AG04449 (cell line): ENCODE results near the gene BRD4.
A peak's percentile ranks its signal among the peaks of the same experiment; 100 is the strongest.

Experiments used
- CTCF ChIA-PET: fragments of 350-600 bp; formaldehyde crosslinking; extraction: SDS; loops from one replicate; lab custom pipeline; 2021; ENCODE audit warnings: antibody characterized with exemption; lab: Yijun Ruan, JAX
- POLR2A ChIA-PET: fragments of 400-600, 350-600 bp; formaldehyde crosslinking; extraction: SDS; loops from one replicate; lab custom pipeline; 2020; ENCODE audit warnings: antibody characterized with exemption, inconsistent platforms; lab: Yijun Ruan, JAX
- DNase-seq: peaks from one replicate; pipeline ENCODE4 v3.0.0-alpha.2; 2010; ENCODE audit warnings: low read depth, low spot score
- H3K4me3 ChIP-seq: 2 replicates; pipeline ENCODE4 v1.5.1; 2011; ENCODE audit warnings: low read depth, mild to moderate bottlenecking, control low read depth, low read length
- TF ChIP-seq, protein P1 (sequence below): IDR thresholded peaks from one replicate; pipeline ENCODE4 v1.5.1; 2011; ENCODE audit warnings: mild to moderate bottlenecking, moderate library complexity, low read length, control low read depth, inconsistent platforms; ENCODE audit not compliant: insufficient read depth; ENCODE audit errors: missing control alignments

BRD4 gene

DNA sequence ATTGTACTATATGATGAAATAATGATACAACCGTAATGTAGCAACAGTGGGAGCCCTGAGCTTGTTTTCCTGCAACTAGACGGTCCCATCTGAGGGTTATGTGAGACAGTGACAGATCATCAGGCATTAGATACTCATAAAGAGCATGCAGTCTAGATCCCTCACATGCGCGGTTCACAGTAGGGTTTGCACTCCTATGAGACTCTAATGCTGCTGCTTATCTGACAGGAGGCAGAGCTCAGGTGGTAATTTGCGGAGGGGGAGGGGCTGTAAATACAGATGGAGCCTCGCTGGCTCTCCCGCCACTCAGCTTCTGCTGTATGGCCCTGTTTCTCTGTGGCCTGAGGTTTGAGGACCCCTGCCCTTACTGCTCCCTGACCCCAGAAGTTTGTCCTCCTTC is 113.8 kb downstream of the BRD4 start:
- DNase-seq: no peak
- H3K4me3 ChIP-seq: no peak overlapping the region
- TF ChIP-seq, protein P1, sequence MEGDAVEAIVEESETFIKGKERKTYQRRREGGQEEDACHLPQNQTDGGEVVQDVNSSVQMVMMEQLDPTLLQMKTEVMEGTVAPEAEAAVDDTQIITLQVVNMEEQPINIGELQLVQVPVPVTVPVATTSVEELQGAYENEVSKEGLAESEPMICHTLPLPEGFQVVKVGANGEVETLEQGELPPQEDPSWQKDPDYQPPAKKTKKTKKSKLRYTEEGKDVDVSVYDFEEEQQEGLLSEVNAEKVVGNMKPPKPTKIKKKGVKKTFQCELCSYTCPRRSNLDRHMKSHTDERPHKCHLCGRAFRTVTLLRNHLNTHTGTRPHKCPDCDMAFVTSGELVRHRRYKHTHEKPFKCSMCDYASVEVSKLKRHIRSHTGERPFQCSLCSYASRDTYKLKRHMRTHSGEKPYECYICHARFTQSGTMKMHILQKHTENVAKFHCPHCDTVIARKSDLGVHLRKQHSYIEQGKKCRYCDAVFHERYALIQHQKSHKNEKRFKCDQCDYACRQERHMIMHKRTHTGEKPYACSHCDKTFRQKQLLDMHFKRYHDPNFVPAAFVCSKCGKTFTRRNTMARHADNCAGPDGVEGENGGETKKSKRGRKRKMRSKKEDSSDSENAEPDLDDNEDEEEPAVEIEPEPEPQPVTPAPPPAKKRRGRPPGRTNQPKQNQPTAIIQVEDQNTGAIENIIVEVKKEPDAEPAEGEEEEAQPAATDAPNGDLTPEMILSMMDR: no peak
- POLR2A ChIA-PET: no interaction called here
- CTCF ChIA-PET: interaction anchor here (1.3 kb wide), 1 partner anchor 12 kb away, joined by 4 read pairs; no protein-coding TSS in a partner anchor

DNA sequence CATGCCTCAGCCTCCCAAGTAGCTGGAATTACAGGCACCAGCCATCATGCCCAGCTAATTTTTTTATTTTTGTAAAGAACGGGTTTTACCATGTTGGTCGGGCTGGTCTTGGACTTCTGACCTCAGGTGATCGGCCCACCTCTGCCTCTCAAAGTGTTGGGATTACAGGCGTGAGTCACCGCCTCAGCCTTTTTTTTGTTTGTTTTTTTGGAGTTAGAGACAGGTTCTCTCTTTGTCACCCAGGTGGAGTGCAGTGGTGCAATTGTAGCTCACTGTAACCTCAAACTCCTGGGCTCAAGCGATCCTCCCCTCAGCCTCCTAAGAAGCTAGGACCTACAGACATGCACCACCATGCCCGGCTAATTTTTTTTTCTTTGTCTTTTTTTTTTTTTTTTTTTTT is 116.0 kb downstream of the BRD4 start:
- CTCF ChIA-PET: no interaction called here
- POLR2A ChIA-PET: no interaction called here
- H3K4me3 ChIP-seq: no peak overlapping the region
- TF ChIP-seq, protein P1: no peak
- no peak for DNase-seq

DNA sequence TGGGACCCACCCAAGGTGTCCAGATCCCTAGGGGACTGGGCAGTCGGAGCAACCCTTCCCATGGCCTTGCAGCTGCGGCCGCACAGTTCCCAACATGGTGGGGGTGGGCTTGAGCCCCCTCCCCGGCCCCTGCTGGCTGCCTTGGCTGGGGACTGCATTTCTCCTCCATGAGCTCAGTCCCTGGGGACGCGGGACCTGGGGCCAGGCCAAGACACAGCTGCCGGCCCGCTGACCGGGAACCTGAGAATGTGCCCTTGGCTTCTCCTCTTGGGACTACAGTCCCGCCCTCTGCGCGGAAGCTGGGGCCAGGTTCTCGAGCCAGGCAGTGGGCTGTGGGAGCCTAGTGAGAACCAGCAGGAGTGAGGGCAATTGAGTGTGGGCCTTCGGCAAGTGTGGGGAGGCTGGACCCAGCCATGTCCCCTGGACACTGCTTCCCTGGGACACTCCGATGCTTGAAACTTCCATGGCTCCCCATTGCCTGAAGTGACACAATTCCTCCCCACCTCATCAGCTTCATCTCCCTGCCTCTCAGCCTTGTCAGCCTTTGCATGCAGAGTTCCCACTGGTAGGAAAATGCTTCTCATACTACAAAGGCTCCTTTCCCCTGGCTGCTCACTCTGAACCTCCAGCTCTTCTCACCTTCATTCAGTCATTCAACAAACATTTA is 118.5 kb downstream of the BRD4 start:
- ChIA-PET POLR2A (no interaction called here), CTCF (no interaction called here)
- no peak overlapping the region for H3K4me3 ChIP-seq
- TF ChIP-seq, protein P1: no peak
- DNase-seq: no peak

GRCh38 chr19:15212711-15213110 is 119.6 kb downstream of the BRD4 start:
- TF ChIP-seq, protein P1: no peak
- CTCF ChIA-PET: no interaction called here
- POLR2A ChIA-PET: no interaction called here
- no peak overlapping the region for H3K4me3 ChIP-seq
- no peak for DNase-seq

GRCh38 chr19:15210323-15210781 is 122.0 kb downstream of the BRD4 start:
- TF ChIP-seq, protein P1: no peak
- ChIA-PET CTCF (interaction anchor here (1.5 kb wide), 1 partner anchor 15 kb away, joined by 3 read pairs; no protein-coding TSS in a partner anchor), POLR2A (no interaction called here)
- DNase-seq: peak; percentile 28
- no peak overlapping the region for H3K4me3 ChIP-seq

DNA sequence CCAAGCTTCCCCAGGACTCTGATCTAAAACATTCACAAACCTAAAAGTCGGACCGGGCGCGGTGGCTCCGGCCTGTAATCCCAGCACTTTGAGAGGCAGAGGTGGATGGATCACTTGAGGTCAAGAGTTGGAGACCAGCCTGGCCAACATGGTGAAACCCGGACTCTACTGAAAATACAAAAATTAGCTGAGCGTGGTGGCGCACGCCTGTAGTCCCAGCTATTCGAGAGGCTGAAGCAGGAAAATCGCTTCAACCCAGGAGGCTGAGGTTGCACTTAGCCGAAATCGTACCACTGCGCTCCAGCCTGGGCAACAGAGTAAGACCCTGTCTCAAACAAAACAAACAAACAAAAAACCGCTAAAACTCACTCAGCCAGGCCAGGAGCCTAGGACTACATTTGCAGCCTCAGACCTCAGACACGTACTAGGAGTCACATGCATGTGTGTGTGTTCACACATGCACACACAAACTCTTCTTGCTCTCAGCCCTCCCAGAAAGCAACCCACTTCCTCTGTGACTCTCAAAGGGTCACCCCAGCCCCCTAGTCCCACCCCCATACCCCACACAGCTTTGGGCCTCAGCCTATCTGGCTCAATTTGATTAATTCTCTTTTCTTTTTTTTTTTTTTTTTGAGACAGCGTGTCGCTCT is 130.8 kb downstream of the BRD4 start:
- POLR2A ChIA-PET: no interaction called here
- peak overlapping the region; percentile 82 for H3K4me3 ChIP-seq

More for the DNA sequence above, 130.8 kb downstream of the BRD4 start:
- no peak for DNase-seq
- TF ChIP-seq, protein P1: no peak
- CTCF ChIA-PET: interaction anchor here (2.3 kb wide), 1 partner anchor 48 kb away, joined by 9 read pairs; no protein-coding TSS in a partner anchor
